ENCODE measurements around the gene USH1C.

The USH1C gene

DNA sequence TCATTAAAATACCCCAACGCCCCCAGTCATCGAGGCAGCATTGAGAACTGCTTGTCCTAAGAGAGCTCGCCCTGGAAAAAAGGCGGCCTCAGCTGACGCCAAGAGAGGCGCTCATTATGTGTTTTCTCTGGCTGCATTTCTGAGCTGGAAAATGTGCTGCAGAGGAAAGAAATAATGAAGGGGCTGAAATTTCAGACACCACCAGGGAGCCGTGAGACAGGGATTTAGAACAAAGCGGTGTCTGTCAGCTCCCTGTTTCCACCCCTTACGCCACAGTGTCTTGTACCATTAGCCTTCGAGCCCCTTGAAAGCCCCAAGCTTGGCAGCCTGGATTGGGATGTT lies 14.4 kb downstream of the USH1C start:
- Mint-ChIP-seq H3K36me3 (ENCODE audit: low read depth) (no peaks in the 10 kb centered on the region), H3K4me3 (no peak overlapping the region), H3K27me3 (peaks cover 14% of the 10 kb centered on the region), H3K9me3 (no peaks in the 10 kb centered on the region), H3K4me1 (ENCODE audit: low read depth) (no peaks in the 10 kb centered on the region), H3K27ac (no peak overlapping the region)
- no peak for DNase-seq

DNA sequence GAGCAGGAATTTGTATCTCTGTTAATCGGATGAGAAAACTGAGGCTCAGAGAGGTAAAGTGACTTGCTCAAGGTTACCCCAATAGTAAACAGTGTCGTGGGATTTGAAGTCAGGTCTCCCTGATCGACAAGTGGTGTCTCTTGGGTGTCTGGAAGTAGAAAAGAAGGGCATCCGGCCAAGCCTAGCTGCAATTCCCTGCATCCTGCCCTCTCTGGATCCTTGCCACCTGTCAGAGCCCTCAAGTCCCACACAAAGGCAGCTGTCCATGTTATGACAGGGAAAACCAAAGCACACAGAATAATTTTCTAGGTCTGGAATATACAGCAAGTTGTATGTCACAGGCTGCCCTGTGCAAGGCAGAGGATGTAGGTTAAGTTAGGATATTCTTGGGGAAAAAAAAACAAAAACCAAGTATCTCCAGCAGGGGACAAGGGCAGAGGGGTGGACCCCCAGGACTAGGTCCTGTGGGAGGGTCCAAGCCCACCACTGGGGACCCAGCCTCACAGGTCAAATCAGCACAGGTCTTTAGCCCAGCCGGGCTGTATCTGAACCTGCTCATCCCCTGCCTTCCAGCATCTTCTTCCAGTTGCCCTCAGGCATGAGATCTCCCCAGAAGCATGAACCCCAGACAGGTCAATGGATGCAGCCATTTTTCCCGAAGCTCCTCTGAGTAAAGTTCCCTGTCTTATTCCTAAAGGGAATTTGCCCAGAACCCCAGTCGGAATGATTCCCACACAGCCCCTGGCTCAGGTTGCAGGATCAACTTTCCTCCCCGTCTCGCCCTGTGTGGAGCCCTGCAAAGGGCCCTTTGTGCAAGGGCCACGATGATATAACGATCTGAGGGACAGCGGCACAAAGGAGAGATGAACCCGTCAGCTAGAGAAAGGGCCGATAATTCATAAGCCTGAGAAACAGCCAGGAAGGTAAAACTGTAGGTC lies 15.0 kb downstream of the USH1C start:
- Mint-ChIP-seq H3K9me3 (no peaks in the 10 kb centered on the region), H3K27ac (no peak overlapping the region), H3K36me3 (ENCODE audit: low read depth) (no peaks in the 10 kb centered on the region), H3K27me3 (peaks cover 14% of the 10 kb centered on the region), H3K4me3 (no peak overlapping the region), H3K4me1 (ENCODE audit: low read depth) (no peaks in the 10 kb centered on the region)
- DNase-seq, result no peak

DNA sequence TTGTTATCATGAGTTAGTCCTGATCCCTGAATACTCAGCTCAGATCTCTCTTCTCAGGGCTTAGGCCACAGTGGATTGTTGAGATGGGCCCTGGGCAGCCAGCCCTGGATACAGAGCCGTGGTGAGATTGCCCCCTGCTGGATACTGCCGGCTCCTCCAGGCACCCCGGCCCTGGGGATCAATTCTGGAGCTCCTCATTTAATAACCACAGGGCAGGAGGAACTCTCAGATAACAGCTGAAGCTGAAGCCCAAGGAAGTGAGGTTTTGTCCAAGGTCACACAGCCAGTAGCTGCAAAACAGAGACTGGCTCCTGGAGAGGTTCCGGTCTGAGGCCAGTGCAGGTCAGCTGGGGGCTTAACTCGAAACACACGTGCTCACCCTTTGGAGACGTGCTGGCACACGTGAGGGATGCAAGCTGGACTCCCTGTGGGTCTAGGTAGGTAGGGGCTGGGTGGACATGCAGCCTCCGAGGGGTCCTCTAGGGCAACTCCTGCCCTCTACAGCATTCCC lies 16.0 kb downstream of the USH1C start:
- Mint-ChIP-seq H3K36me3 (ENCODE audit: low read depth) (no peaks in the 10 kb centered on the region), H3K4me1 (ENCODE audit: low read depth) (no peaks in the 10 kb centered on the region), H3K4me3 (no peak overlapping the region), H3K27me3 (peaks cover 14% of the 10 kb centered on the region), H3K27ac (no peak overlapping the region), H3K9me3 (no peaks in the 10 kb centered on the region)
- DNase-seq, result peak; percentile 70

DNA sequence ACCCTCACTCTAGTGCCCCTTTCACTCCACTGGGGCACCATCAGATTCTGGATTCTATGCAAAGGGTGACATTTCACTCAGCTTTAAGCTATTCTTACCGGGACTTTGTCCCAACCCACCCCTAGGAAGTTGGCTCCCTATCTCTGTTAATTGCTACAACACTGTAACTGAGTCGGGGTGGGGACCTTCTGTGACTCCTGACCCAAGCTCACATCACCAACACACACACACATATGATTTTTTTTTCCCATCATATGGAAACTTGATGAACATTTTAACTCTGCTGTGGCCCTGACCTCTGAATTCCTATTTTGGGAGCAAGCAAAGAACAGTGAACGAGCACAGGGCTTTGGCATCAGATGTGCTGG lies 16.6 kb downstream of the USH1C start:
- Mint-ChIP-seq H3K36me3 (ENCODE audit: low read depth) (no peaks in the 10 kb centered on the region), H3K27me3 (peaks cover 14% of the 10 kb centered on the region), H3K9me3 (no peaks in the 10 kb centered on the region), H3K27ac (no peak overlapping the region), H3K4me1 (ENCODE audit: low read depth) (no peaks in the 10 kb centered on the region), H3K4me3 (no peak overlapping the region)
- DNase-seq, result no peak

DNA sequence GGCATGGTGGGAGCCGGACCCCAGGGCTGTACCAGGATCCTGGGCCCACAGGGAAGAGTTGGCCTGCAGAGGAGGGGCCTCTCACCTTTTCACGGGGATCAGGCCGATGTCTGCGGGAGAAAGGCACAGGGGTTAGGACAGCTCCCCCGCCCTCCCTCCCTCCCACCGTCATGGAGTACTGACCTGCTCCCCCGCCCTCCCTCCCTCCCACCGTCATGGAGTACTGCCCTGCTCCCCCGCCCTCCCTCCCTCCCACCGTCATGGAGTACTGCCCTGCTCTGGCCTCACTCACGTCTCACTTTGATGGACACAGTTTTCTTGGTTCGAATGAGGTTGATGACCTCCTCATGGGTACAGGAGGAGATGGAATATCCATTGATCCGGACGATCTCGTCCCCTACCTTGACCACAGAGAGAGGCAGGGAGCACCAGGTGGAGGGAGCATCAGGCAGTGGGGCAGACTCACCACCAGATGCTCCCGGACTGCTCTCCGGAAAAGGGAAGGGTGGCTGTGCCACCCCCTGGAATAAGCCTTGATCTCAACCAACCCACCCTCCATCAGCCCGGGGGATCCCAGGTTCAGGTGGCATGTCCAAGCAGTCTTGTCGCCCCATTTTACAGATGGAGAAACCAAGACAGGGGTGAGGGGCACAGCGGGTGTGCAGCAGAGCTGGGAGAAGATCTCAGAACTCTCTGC lies 17.1 kb downstream of the USH1C start:
- no peaks in the 10 kb centered on the region for H3K4me1 Mint-ChIP-seq (ENCODE audit: low read depth)
- no peak for DNase-seq
- H3K36me3 Mint-ChIP-seq (ENCODE audit: low read depth), result no peaks in the 10 kb centered on the region
- H3K9me3 Mint-ChIP-seq, result no peaks in the 10 kb centered on the region
- peaks cover 14% of the 10 kb centered on the region for H3K27me3 Mint-ChIP-seq
- H3K4me3 Mint-ChIP-seq, result no peak overlapping the region
- H3K27ac Mint-ChIP-seq, result no peak overlapping the region

DNA sequence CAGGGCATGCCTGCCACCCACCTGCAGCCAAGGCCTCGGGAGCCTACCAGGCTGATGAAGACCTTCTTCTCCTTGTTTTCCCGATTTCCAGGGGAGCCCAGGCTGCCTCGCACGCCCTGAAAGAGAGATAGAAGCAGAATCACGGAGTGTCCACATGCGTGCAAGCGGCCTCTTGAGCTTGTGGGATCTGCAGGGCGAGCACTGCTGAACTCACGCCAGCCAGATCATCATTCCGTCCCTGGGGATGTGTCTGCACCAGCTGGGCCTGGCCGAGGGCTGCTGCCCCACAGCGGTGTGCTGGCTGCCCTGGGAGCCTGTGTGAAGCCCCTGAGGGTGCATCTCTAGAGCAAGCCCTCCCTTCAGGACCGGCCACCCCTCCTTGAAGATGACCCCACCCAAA lies 17.9 kb downstream of the USH1C start:
- H3K36me3 Mint-ChIP-seq (ENCODE audit: low read depth), result no peaks in the 10 kb centered on the region
- H3K27me3 Mint-ChIP-seq, result peaks cover 10% of the 10 kb centered on the region
- no peak overlapping the region for H3K4me3 Mint-ChIP-seq

DNA sequence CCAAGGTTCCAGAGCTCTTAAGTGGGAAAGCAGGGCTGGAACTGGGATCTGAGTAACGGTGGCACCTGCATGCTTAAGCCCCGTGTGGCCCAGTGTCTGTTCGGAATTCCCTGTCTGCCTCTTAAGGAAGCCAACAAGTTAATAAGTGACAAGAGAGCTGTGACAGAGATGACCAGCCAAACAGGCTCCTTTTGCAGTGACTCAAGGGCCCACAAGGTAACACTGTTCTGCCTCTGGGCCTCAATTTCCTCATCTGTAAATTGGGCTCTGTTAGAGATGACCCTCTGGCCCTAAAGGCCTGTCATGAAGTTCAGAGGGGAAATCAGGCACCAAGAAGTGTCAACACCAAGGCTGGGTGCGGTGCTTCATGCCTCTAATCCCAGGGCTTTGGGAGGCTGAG lies 18.6 kb downstream of the USH1C start:
- H3K4me3 Mint-ChIP-seq, result no peak overlapping the region

More for the DNA sequence above, 17.9 kb downstream of the USH1C start:
- no peak for DNase-seq
- no peaks in the 10 kb centered on the region for H3K4me1 Mint-ChIP-seq (ENCODE audit: low read depth)
- H3K9me3 Mint-ChIP-seq, result no peaks in the 10 kb centered on the region
- H3K27ac Mint-ChIP-seq, result no peak overlapping the region

DNA sequence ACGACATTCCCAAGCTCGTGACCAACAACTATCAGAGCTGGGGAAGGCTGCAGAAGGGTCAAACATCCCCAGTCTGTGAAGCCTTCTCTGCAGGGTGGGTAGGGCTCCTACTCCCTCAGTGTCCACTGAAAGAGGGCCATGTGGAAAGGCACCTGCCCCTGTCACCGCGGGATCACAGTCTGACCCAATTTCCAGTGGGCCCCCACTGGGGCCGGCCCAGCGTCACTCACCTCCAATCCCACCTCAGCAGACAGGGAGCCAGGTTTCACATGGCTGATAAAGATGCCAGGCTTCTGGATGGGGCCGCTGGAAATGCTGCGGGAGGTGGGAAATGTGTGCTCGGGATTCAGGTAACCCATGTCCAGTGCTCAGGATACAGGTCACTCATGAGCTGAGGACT lies 20.0 kb downstream of the USH1C start:
- no peak for DNase-seq
- Mint-ChIP-seq H3K36me3 (ENCODE audit: low read depth) (no peaks in the 10 kb centered on the region), H3K4me1 (ENCODE audit: low read depth) (no peaks in the 10 kb centered on the region), H3K27ac (no peak overlapping the region), H3K9me3 (no peaks in the 10 kb centered on the region), H3K27me3 (peaks cover 7% of the 10 kb centered on the region), H3K4me3 (no peak overlapping the region)

More for the DNA sequence above, 18.6 kb downstream of the USH1C start:
- H3K36me3 Mint-ChIP-seq (ENCODE audit: low read depth), result no peaks in the 10 kb centered on the region
- H3K9me3 Mint-ChIP-seq, result no peaks in the 10 kb centered on the region
- no peak overlapping the region for H3K27ac Mint-ChIP-seq
- DNase-seq, result no peak
- peaks cover 10% of the 10 kb centered on the region for H3K27me3 Mint-ChIP-seq
- H3K4me1 Mint-ChIP-seq (ENCODE audit: low read depth), result no peaks in the 10 kb centered on the region

DNA sequence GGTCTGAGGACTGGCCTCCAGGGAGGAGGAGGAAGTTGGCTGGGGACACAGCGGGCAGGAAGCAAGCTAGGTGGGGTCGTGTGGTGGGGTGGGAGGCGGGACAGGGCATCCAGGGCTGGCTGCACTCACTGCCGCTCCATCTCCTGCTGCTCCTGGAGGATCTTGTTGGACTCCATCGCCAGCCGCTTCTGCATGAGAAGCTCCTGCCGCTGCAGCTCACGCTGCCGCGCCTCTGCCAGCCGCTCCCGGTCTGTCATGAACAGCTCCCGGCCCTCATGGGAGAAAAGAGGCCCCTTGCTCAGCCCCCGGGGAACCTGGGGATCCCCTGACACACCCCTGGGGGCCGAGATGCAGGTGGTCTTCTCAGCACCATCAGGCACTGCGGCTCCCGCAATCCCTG lies 21.6 kb downstream of the USH1C start:
- H3K4me3 Mint-ChIP-seq, result no peak overlapping the region
- H3K27ac Mint-ChIP-seq, result no peak overlapping the region
- H3K4me1 Mint-ChIP-seq (ENCODE audit: low read depth), result no peaks in the 10 kb centered on the region
- H3K27me3 Mint-ChIP-seq, result peaks cover 7% of the 10 kb centered on the region
- no peaks in the 10 kb centered on the region for H3K36me3 Mint-ChIP-seq (ENCODE audit: low read depth)
- no peaks in the 10 kb centered on the region for H3K9me3 Mint-ChIP-seq
- no peak for DNase-seq

DNA sequence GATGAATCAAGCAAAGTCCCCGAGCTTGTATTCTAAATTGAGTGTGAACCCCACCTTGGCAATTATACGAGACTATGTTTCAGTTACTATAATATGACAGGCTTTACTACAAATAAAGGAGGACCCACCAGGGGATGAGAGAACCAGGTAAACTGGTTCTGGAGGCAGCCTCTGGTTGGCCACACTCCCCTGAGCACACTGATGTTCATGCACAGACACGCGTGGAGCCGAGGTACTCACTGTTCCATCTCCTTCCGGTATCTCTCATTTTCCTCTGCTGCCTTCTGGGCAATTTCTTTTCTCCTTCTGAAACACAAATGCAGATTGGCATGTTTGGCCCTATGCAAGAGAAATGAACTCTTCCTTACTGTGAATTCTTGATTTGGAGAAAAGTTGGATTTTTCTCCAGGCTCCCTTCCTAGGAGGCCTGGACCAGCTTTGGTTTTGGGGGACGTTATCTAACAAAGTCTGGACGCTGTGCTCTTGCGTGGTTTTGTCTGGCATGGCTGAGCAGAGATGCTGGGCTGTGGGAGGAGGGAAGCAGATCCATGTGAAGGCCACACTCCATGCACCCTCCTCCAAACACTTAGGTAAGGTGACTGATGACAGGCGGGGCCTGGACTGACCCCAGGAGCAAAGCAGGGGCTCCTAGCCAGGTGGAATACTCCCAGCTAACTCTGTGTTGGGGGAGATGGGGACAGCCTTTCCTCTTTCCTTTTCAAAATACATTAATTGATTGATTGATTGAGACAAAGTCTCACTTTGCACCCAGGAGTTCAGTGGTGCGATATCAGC lies 22.9 kb downstream of the USH1C start:
- no peaks in the 10 kb centered on the region for H3K4me1 Mint-ChIP-seq (ENCODE audit: low read depth)
- H3K4me3 Mint-ChIP-seq, result no peak overlapping the region
- no peak for DNase-seq
- no peaks in the 10 kb centered on the region for H3K9me3 Mint-ChIP-seq
- H3K36me3 Mint-ChIP-seq (ENCODE audit: low read depth), result no peaks in the 10 kb centered on the region
- no peak overlapping the region for H3K27ac Mint-ChIP-seq
- H3K27me3 Mint-ChIP-seq, result peaks cover 4% of the 10 kb centered on the region

DNA sequence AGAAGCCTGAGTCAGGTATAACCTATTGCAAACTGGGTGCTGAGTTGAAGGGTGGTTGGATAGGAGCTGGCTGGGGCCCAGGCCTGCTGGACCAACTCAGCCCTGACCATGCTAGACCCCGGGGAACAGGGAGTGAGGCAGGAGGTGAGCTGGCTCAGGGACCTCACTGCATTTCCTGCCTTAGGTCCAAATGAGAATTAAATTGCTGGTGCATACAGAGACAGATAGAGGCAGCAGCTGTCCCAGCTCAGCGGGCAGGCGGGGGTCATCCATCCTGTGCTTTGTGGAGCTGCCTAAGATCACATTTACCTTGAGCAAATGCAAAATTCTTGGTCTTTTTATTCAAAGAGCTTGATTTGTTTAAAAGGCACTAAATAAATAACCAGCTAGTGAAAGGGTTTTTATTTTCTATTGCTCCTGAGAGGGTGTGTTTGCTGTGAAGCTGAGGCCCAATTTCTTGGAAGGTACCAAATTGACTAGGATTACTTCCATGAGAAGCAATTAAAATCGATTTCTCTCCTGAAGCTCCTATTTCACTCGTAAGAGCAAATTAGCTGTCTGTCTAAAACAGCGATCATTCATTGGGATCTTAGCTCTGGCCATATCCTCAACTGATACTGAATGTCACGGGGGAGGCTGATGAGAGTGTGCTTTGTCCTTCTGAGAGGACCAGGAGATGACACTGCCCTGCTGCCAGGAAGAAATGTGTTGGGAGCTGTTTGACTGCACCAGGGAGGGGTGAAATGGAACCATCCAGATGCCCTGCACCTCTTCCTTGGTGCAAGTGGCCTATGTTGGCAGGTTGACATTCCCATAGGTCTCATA lies 24.9 kb downstream of the USH1C start:
- H3K36me3 Mint-ChIP-seq (ENCODE audit: low read depth), result no peaks in the 10 kb centered on the region
- no peaks in the 10 kb centered on the region for H3K4me1 Mint-ChIP-seq (ENCODE audit: low read depth)
- no peak overlapping the region for H3K27ac Mint-ChIP-seq
- H3K4me3 Mint-ChIP-seq, result no peak overlapping the region
- peaks cover 4% of the 10 kb centered on the region for H3K27me3 Mint-ChIP-seq
- no peak for DNase-seq
- no peaks in the 10 kb centered on the region for H3K9me3 Mint-ChIP-seq

DNA sequence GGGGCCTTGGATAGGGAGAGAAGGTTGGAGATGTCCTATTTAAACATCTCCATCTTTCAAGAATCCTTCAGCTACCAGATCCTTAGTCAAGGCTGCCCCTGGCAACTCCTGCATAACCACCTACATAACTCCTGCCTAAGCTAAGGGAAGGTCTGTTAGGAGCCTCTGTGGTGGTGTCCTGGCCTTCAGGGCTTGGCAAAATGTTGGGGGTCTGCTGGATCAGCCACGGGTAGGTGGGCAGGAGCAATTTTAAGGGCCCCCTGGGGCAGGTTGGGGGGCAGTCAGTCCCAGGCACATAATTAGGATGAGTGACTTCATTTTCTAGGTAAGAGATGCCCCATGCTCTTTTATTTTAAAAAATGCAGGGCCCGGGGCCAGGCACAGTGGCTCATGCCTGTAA lies 25.9 kb downstream of the USH1C start:
- no peaks in the 10 kb centered on the region for H3K9me3 Mint-ChIP-seq
- no peak overlapping the region for H3K4me3 Mint-ChIP-seq
- no peak overlapping the region for H3K27ac Mint-ChIP-seq
- H3K36me3 Mint-ChIP-seq (ENCODE audit: low read depth), result no peaks in the 10 kb centered on the region
- H3K4me1 Mint-ChIP-seq (ENCODE audit: low read depth), result no peaks in the 10 kb centered on the region
- H3K27me3 Mint-ChIP-seq, result peaks cover 4% of the 10 kb centered on the region
- DNase-seq, result no peak

DNA sequence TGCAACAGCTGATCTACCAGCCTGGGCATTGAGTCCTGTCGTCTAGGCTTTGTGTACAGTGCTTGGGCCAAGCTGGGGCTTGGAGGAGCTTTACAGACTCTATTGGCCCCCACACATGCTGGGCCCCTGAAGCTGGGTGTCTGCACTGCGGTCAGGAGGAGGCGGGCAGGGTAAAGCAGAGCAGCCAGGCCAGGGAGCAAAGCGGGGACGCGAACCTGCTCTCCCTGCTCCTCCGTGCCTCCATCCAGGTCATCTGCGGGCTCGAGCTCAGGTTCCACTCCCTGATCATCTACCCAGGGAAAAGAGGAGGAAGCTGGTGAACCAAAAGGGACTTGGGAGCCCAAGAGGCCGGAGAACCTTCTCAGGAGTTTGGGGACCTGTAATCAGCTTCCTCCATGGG lies 27.0 kb downstream of the USH1C start:
- no peaks in the 10 kb centered on the region for H3K36me3 Mint-ChIP-seq (ENCODE audit: low read depth)
- H3K27me3 Mint-ChIP-seq, result peaks cover 6% of the 10 kb centered on the region
- DNase-seq, result no peak
- H3K9me3 Mint-ChIP-seq, result no peaks in the 10 kb centered on the region
- H3K27ac Mint-ChIP-seq, result no peak overlapping the region
- no peak overlapping the region for H3K4me3 Mint-ChIP-seq
- H3K4me1 Mint-ChIP-seq (ENCODE audit: low read depth), result no peaks in the 10 kb centered on the region

DNA sequence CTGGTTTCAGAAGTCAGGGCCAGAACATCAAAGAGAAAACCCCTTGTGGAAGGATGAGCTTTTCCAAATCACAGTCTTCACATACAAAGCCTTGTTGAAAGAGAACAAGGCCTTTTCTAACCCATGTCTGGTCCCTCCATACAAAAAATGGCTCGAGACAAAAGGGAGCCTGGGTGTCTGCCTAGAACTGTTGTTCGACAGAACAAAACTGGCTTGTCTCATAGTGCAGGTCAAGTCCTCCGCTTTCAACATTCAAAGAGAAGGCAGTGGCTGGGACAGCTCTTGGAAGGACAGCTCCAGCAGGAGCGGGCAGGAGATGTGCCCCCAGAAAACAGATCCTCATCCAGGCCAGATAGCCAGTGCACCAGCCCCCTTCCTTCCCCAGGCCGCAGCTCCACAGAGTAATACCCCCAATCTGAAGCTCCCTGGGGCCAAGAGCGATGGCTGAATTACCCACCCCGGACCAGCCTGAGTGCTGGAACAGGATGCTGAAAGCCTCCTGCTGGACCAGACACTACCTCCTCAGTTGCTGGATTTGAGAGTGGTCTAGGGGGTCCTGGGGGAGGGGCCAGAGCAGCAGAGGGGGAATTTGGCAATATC lies 27.6 kb downstream of the USH1C start:
- Mint-ChIP-seq H3K36me3 (ENCODE audit: low read depth) (no peaks in the 10 kb centered on the region), H3K9me3 (no peaks in the 10 kb centered on the region), H3K27ac (no peak overlapping the region), H3K27me3 (peaks cover 6% of the 10 kb centered on the region), H3K4me1 (ENCODE audit: low read depth) (no peaks in the 10 kb centered on the region), H3K4me3 (no peak overlapping the region)
- no peak for DNase-seq

All from activated T-cell treated with anti-CD3 and anti-CD28 coated beads, Interleukin-2, amount 50 U/mL, for 24 hours (primary cell).